8988T (cell line): ENCODE results near the gene ARID2.

Experiments
- DNase-seq: peaks from one replicate; pipeline ENCODE4 v3.0.0; 2011

Gene ARID2, protein sequence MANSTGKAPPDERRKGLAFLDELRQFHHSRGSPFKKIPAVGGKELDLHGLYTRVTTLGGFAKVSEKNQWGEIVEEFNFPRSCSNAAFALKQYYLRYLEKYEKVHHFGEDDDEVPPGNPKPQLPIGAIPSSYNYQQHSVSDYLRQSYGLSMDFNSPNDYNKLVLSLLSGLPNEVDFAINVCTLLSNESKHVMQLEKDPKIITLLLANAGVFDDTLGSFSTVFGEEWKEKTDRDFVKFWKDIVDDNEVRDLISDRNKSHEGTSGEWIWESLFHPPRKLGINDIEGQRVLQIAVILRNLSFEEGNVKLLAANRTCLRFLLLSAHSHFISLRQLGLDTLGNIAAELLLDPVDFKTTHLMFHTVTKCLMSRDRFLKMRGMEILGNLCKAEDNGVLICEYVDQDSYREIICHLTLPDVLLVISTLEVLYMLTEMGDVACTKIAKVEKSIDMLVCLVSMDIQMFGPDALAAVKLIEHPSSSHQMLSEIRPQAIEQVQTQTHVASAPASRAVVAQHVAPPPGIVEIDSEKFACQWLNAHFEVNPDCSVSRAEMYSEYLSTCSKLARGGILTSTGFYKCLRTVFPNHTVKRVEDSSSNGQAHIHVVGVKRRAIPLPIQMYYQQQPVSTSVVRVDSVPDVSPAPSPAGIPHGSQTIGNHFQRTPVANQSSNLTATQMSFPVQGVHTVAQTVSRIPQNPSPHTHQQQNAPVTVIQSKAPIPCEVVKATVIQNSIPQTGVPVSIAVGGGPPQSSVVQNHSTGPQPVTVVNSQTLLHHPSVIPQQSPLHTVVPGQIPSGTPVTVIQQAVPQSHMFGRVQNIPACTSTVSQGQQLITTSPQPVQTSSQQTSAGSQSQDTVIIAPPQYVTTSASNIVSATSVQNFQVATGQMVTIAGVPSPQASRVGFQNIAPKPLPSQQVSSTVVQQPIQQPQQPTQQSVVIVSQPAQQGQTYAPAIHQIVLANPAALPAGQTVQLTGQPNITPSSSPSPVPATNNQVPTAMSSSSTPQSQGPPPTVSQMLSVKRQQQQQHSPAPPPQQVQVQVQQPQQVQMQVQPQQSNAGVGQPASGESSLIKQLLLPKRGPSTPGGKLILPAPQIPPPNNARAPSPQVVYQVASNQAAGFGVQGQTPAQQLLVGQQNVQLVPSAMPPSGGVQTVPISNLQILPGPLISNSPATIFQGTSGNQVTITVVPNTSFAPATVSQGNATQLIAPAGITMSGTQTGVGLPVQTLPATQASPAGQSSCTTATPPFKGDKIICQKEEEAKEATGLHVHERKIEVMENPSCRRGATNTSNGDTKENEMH (N-terminal part only)

GRCh38 chr12:45729233-45730083 is at the start of gene ARID2:
Gene ARID2 (plus strand): TSS chr12:45729706. CDS start chr12:45729837, 131 bp downstream.
- DNase-seq, result peak; percentile 38

DNA sequence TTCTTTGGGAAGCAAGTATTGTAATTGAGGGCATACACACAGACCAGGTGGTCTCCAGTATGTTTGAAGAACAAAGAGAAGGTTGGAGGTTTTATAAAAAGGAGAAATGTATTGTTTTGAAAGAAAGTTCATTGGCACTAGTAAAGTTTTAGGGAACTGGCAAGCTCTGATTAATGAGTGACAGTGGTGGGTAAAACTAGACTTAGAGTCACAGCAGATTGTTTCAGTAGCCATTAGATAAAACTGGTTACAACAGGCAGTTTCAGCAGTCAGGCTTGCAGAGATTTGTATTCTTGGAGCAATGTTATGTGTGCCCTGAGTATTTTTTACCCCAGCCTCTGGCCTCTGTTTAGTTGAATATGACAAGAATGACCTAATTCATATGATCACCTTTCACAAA is 49.1 kb upstream of the ARID2 start:
- no peak for DNase-seq

DNA sequence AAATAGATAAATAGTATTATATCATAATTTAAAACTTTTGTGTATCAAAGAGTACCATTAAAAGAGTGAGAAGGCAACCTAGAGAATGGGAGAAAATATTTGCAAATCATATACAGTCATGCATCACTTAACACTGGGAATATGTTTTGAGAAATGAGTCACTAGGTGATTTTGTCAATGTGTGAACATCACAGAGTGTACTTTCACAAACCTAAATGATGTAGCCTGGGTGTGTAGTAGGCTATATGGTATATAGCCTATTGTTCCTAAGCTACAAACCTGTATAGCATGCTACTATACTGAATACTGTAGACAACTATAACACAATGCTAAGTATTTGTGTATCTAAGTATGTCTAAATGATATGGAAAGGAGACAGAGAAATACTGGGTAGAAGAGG is 48.0 kb upstream of the ARID2 start:
- no peak for DNase-seq

- no peak for DNase-seq
Measured at GRCh38 chr12:45685680-45686079, 43.8 kb upstream of the ARID2 start.

GRCh38 chr12:45687081-45688015 is 42.2 kb upstream of the ARID2 start:
- no peak for DNase-seq

DNA sequence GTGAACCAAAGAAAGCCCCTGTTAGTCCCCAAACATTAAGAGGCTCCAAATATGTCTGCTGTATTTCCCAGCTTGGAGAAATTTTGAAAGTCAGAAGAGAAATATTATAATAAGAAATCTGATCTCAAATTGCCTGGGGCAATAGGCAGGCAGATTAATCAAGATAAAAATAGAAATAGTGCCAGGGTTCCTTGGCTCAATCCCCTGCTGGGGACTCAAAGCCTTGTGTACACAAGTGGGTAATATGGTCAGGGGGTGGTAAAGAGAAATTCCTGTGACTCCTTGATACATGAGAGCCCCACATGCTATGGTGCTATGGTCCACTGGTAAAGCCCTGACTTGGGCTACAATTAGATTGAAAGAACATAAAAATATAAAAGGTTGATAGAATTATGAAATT is 41.3 kb upstream of the ARID2 start:
- no peak for DNase-seq

DNA sequence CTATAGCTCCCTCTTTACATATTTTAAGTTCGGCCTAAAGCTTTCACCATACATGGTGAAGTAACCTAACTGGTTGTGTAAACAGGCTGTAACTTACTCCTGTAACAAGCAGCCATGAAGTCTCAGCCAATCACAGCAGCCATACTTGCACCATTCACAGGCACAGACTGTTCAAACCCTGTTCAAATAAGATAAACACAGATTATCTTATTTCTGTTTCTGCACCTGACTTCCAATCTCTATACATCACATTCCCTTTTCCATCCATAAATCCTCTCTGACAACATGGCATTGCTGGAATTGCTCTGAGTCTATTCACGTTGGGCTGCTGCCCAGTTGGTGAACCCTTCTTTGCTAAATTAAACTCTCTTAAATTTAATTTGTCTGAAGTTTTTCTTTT is 34.5 kb upstream of the ARID2 start:
- DNase-seq, result no peak

DNA sequence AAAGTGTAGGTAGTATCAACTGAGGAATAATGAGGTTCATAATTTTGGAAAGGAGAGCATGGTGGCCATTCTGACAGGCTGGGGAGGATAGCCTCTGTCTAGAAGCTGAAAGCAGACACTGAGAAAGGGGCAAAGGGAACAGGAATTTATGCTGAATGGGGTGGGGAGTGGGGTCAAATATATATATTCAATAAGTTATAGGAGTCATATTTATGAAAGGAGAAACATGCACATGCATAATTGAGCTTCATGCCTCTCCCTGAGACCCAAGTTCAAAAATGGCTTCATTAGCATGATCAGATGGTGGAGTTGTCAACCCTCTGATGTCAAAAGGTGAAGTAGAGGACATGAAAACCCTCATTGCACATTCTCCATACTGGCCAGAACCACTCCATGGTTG is 33.9 kb upstream of the ARID2 start:
- DNase-seq, result no peak

DNA sequence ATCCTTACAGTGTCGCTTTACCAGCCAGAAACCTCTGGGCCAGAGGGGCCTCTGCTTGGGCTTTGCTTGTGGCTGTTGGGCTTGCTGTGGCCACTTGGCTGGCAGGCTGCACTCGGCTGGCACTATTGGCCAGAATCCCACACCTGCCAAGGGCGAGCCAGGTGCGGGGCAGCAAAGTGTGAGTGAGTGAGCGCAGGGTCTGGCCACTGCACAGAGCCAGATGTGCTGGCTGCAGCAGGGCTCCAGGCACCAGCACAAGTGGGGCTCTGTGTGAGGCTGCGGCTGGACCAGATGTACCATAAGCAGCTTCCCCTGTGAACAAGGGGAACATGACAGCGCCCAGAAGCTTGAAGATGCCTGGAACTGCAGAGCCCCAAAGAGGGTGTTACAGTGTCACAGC is 33.5 kb upstream of the ARID2 start:
- DNase-seq, result no peak

DNA sequence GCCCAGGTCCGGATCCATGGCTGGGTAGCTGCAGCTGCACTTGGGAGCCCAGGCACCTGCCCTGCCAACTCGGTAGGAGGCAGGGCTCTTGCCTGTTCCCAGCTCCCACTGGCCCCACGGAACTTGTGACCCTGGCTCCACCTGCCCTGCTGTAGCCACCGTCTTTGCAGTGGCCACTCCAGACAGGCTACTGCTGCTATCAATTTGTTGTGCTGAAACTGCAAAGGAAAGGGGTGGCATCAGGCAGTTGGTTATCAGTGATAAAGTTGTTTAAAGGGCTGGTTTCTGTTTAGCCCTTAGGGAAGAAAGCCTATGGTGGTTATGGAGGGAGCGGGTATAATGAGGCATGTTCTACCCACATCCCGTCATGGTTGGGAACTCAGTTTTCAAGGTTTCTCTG is 32.1 kb upstream of the ARID2 start:
- no peak for DNase-seq

DNA sequence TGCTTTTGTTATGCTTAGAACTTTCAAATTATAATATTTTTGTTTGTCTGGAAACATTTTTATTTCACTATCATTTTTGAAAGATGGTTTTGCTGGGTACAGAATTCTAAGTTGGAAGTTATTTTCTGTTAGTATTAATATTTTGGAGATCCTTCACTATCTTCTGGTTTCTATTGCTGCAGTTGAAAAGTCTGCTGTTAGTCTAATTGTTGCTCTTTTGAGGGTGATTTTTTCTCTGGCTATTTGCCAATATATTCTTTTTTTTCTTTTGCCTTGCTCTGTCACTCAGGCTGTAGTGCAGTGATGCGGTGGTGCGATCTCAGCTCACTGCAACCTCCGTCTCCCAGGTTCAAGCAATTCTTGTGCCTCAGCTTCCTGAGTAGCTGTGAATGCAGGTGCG is 28.2 kb upstream of the ARID2 start:
- DNase-seq, result no peak

GRCh38 chr12:45703942-45704341 is 25.6 kb upstream of the ARID2 start:
- DNase-seq, result no peak

GRCh38 chr12:45704968-45705367 is 24.5 kb upstream of the ARID2 start:
- no peak for DNase-seq

- no peak for DNase-seq
Measured at GRCh38 chr12:45705404-45705803, 24.1 kb upstream of the ARID2 start.

- no peak for DNase-seq
Measured at GRCh38 chr12:45707241-45707857, 22.2 kb upstream of the ARID2 start.

DNA sequence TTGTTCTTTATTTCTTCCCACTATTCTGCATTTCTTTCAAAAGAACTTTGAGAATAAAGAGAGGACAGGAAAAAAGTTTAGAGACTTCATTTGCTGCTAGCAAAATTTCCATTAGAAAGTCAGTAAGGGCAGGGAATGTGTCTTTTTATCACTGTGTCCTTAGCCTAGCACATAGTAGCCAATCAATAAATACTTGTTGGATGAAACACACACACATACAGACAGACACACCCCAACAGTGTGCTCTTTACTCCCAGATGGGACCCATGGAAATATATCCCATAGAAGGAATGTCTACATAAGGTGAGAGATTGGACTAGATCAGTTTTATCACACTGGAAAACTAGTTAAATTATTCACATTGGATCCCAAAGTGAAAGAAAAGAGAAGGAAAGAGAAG is 21.1 kb upstream of the ARID2 start:
- no peak for DNase-seq

- no peak for DNase-seq
Measured at GRCh38 chr12:45708901-45709300, 20.6 kb upstream of the ARID2 start.

GRCh38 chr12:45712319-45712718 is 17.2 kb upstream of the ARID2 start:
- no peak for DNase-seq

- DNase-seq, result no peak
Measured at GRCh38 chr12:45713078-45713477, 16.4 kb upstream of the ARID2 start.

GRCh38 chr12:45718306-45718705 is 11.2 kb upstream of the ARID2 start:
- no peak for DNase-seq

DNA sequence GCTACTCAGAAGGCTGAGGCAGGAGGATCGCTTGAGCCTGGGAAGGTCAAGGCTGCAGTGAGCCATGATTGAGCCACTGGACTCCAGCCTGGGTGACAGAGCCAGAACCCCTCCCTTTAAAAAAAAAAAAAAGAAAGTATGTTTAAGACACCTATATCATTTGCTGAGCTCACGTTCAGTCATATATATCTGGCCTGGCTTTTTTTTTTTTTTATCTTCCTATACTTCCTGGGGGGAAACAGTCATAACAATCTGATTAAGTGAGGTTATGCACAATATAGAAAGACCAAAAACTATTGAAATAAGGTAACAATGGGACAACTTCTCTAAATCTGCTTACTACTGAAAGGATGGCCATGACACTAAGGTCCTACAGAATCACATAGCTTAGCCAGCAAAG is 9.4 kb upstream of the ARID2 start:
- no peak for DNase-seq
